ENCODE data around the gene TMEM154.

Gene TMEM154

GRCh38 chr4:152708361-152708760, 28.6 kb upstream of the TMEM154 start:
- DNase-seq (ENCODE audit: low read depth): no peak
- no peak for TF ChIP-seq CTCF (IDR thresholded peaks at IDR 0.05; ENCODE audit: insufficient read depth, low read depth, low read length, missing control alignments)
- H3K4me3 ChIP-seq (ENCODE audit: low read depth, low read length): no peak overlapping the region

GRCh38 chr4:152707632-152708031, 27.8 kb upstream of the TMEM154 start:
- H3K4me3 ChIP-seq (ENCODE audit: low read depth, low read length): no peak overlapping the region
- no peak for TF ChIP-seq CTCF (IDR thresholded peaks at IDR 0.05; ENCODE audit: insufficient read depth, low read depth, low read length, missing control alignments)
- no peak for DNase-seq (ENCODE audit: low read depth)

GRCh38 chr4:152705903-152706302, 26.1 kb upstream of the TMEM154 start:
- no peak overlapping the region for H3K4me3 ChIP-seq (ENCODE audit: low read depth, low read length)
- DNase-seq (ENCODE audit: low read depth): no peak
- no peak for TF ChIP-seq CTCF (IDR thresholded peaks at IDR 0.05; ENCODE audit: insufficient read depth, low read depth, low read length, missing control alignments)

- no peak overlapping the region for H3K4me3 ChIP-seq (ENCODE audit: low read depth, low read length)
- DNase-seq (ENCODE audit: low read depth): no peak
- TF ChIP-seq CTCF (IDR thresholded peaks at IDR 0.05; ENCODE audit: insufficient read depth, low read depth, low read length, missing control alignments): no peak
These were observed 25.0 kb upstream of the TMEM154 start for GRCh38 chr4:152704788-152705187.

- no peak overlapping the region for H3K4me3 ChIP-seq (ENCODE audit: low read depth, low read length)
- no peak for TF ChIP-seq CTCF (IDR thresholded peaks at IDR 0.05; ENCODE audit: insufficient read depth, low read depth, low read length, missing control alignments)
- DNase-seq (ENCODE audit: low read depth): no peak
These were observed 20.4 kb upstream of the TMEM154 start for GRCh38 chr4:152700151-152700550.

GRCh38 chr4:152699313-152699712, 19.5 kb upstream of the TMEM154 start:
- TF ChIP-seq CTCF (IDR thresholded peaks at IDR 0.05; ENCODE audit: insufficient read depth, low read depth, low read length, missing control alignments): no peak
- no peak for DNase-seq (ENCODE audit: low read depth)
- H3K4me3 ChIP-seq (ENCODE audit: low read depth, low read length): no peak overlapping the region

GRCh38 chr4:152698089-152698499, 18.3 kb upstream of the TMEM154 start:
- H3K4me3 ChIP-seq (ENCODE audit: low read depth, low read length): no peak overlapping the region
- no peak for TF ChIP-seq CTCF (IDR thresholded peaks at IDR 0.05; ENCODE audit: insufficient read depth, low read depth, low read length, missing control alignments)
- DNase-seq (ENCODE audit: low read depth): no peak
